H1 (cell line): ENCODE measurements around the gene STAC2. TPM values are rescaled to one million over a fixed set of nuclear protein-coding genes. Genes with fewer than 3 reads are reported as not detected.

Experiments
- CTCF ChIA-PET: fragments of 300-600 bp; sonication (Branson Sonifier 250); formaldehyde crosslinking; loops from one replicate; lab custom pipeline; 2021; ENCODE audit not compliant: partially characterized antibody; lab: Charles Lee
- POLR2A ChIA-PET: fragments of 300-600 bp; sonication (Branson Sonifier 250); formaldehyde crosslinking; loops from one replicate; lab custom pipeline; 2021; ENCODE audit warnings: inconsistent platforms; ENCODE audit not compliant: partially characterized antibody; lab: Charles Lee
- DNase-seq, 2 experiments: peaks; one replicate each; pipeline versions ENCODE4 v3.0.0 to v3.0.0-alpha.2; 2010 to 2022; ENCODE audit warnings: low spot score in 2 of 2, low read depth in 1 of 2, mixed read lengths in 1 of 2
- FAIRE-seq: peaks from 2 replicates; lab custom pipeline; 2011; peaks lifted over from hg19 to GRCh38; lab: Jason Lieb, UNC
- H2AFZ ChIP-seq: 2 replicates; pipeline ENCODE4 v1.8.1; 2012; ENCODE audit warnings: low read length, inconsistent platforms
- H2AK5ac ChIP-seq: 2 replicates; pipeline ENCODE4 v1.6.1; 2013; ENCODE audit warnings: low read depth, low read length
- H2BK120ac ChIP-seq: replicated peaks from 2 replicates; pipeline ENCODE3; 2013; ENCODE audit warnings: low read depth, low read length, inconsistent platforms
- H2BK12ac ChIP-seq: 2 replicates; pipeline ENCODE4 v1.6.1; 2013; ENCODE audit warnings: low read depth, low read length
- H2BK15ac ChIP-seq: 2 replicates; pipeline ENCODE4 v1.6.1; 2013; ENCODE audit warnings: low read length
- H2BK20ac ChIP-seq: 2 replicates; pipeline ENCODE4 v1.6.1; 2013; ENCODE audit warnings: low read length
- H2BK5ac ChIP-seq: 2 replicates; pipeline ENCODE4 v1.6.1; 2013; ENCODE audit warnings: low read depth, low read length
- H3K14ac ChIP-seq: 2 replicates; pipeline ENCODE4 v1.6.1; 2013; ENCODE audit warnings: inconsistent platforms; ENCODE audit not compliant: insufficient read length
- H3K18ac ChIP-seq: 2 replicates; pipeline ENCODE4 v1.6.1; 2013; ENCODE audit warnings: low read length; ENCODE audit errors: extremely low read depth
- H3K23ac ChIP-seq: 2 replicates; pipeline ENCODE4 v1.6.1; 2013; ENCODE audit warnings: inconsistent platforms; ENCODE audit not compliant: insufficient read length
- H3K23me2 ChIP-seq: 2 replicates; pipeline ENCODE4 v1.6.1; 2013; ENCODE audit warnings: low read depth, low read length
- H3K27ac ChIP-seq: 2 replicates; pipeline ENCODE4 v1.6.1; 2011; ENCODE audit warnings: low read depth, low read length, inconsistent platforms
- H3K27me3 ChIP-seq, 4 experiments: replicated peaks in 1 of 4; 1 replicate in 1 of 4; 2 replicates in 3 of 4; pipeline versions ENCODE4 v1.6.1 to v1.8.1; 2011 to 2013; ENCODE audit warnings: low read length in 3 of 4, mild to moderate bottlenecking in 3 of 4, inconsistent platforms in 2 of 4, mixed read lengths in 2 of 4, moderate library complexity in 1 of 4; ENCODE audit not compliant: control insufficient read depth in 3 of 4, insufficient read depth in 3 of 4; ENCODE audit errors: extremely low read depth in 1 of 4
- H3K36me3 ChIP-seq, 4 experiments: 2 replicates each; pipeline versions ENCODE4 v1.6.1 to v1.8.1; 2011 to 2013; ENCODE audit warnings: mild to moderate bottlenecking in 4 of 4, low read length in 3 of 4, moderate library complexity in 2 of 4, control low read depth in 1 of 4, inconsistent platforms in 1 of 4; ENCODE audit not compliant: insufficient read depth in 4 of 4, control insufficient read depth in 2 of 4
- H3K4ac ChIP-seq: replicated peaks from 2 replicates; pipeline ENCODE3; 2013; ENCODE audit warnings: low read length, low read depth, mixed read lengths, inconsistent platforms; ENCODE audit not compliant: insufficient read length
- H3K4me1 ChIP-seq, 4 experiments: replicated peaks in 1 of 4; 1 replicate in 1 of 4; 2 replicates in 3 of 4; pipeline versions ENCODE4 v1.6.1 to v1.8.1; 2011 to 2013; ENCODE audit warnings: low read length in 3 of 4, inconsistent platforms in 2 of 4, mixed read lengths in 1 of 4; ENCODE audit not compliant: insufficient read depth in 4 of 4, control insufficient read depth in 3 of 4
- H3K4me2 ChIP-seq, 2 experiments: 2 replicates each; pipeline versions ENCODE4 v1.6.1 to v1.8.1; 2011 to 2013; ENCODE audit warnings: low read depth in 2 of 2, low read length in 2 of 2, control low read depth in 1 of 2, inconsistent platforms in 1 of 2, mild to moderate bottlenecking in 1 of 2; ENCODE audit not compliant: insufficient read depth in 1 of 2
- H3K4me3 ChIP-seq, 4 experiments: fragments of 200-600, 300-600 bp in 1 of 4; sonication (generic), shearing (Covaris generic), sonication (Bioruptor Twin) in 1 of 4; 2 replicates each; pipeline versions ENCODE4 v1.5.1 to v1.8.1; 2011 to 2016; ENCODE audit warnings: low read length in 4 of 4, low read depth in 3 of 4, control low read depth in 2 of 4, inconsistent platforms in 2 of 4, mild to moderate bottlenecking in 2 of 4, mixed read lengths in 1 of 4, moderate library complexity in 1 of 4; ENCODE audit not compliant: insufficient read depth in 2 of 4; ENCODE audit errors: extremely low read depth in 1 of 4
- H3K56ac ChIP-seq: replicated peaks from 2 replicates; pipeline ENCODE3; 2013; ENCODE audit warnings: low read depth, mild to moderate bottlenecking, mixed read lengths, low read length, inconsistent platforms; ENCODE audit not compliant: insufficient read length
- H3K79me1 ChIP-seq: 2 replicates; pipeline ENCODE4 v1.6.1; 2013; ENCODE audit warnings: low read depth, low read length, control low read depth
- H3K79me2 ChIP-seq, 2 experiments: 2 replicates each; pipeline versions ENCODE4 v1.6.1 to v1.8.1; 2012 to 2013; ENCODE audit warnings: low read length in 2 of 2, mild to moderate bottlenecking in 2 of 2, inconsistent platforms in 1 of 2; ENCODE audit not compliant: insufficient read depth in 2 of 2, control insufficient read depth in 1 of 2
- H3K9ac ChIP-seq, 4 experiments: replicated peaks in 1 of 4; 1 replicate in 1 of 4; 2 replicates in 3 of 4; pipeline versions ENCODE4 v1.6.1 to v1.8.1; 2011 to 2013; ENCODE audit warnings: low read depth in 3 of 4, low read length in 3 of 4, control low read depth in 2 of 4, mild to moderate bottlenecking in 2 of 4, moderate library complexity in 2 of 4, inconsistent platforms in 1 of 4; ENCODE audit errors: extremely low read depth in 1 of 4
- H3K9me3 ChIP-seq, 2 experiments: 2 replicates each; pipeline versions ENCODE4 v1.6.1 to v1.8.1; 2012 to 2013; ENCODE audit warnings: mild to moderate bottlenecking in 2 of 2, moderate library complexity in 2 of 2, control low read depth in 1 of 2, inconsistent platforms in 1 of 2, low read depth in 1 of 2, low read length in 1 of 2, mixed read lengths in 1 of 2; ENCODE audit not compliant: insufficient read depth in 2 of 2
- H4K20me1 ChIP-seq, 2 experiments: replicated peaks in 1 of 2; 2 replicates each; pipeline versions ENCODE3 to v1.8.1; 2011 to 2013; ENCODE audit warnings: inconsistent platforms in 2 of 2, low read length in 2 of 2, mild to moderate bottlenecking in 1 of 2; ENCODE audit not compliant: insufficient read depth in 2 of 2, control insufficient read depth in 1 of 2
- H4K5ac ChIP-seq: 2 replicates; pipeline ENCODE4 v1.6.1; 2013; ENCODE audit warnings: low read length, low read depth, mixed read lengths, inconsistent platforms; ENCODE audit not compliant: insufficient read length
- H4K8ac ChIP-seq: 2 replicates; pipeline ENCODE4 v1.8.0; 2013; ENCODE audit warnings: mild to moderate bottlenecking, moderate library complexity, low read length, inconsistent platforms; ENCODE audit not compliant: insufficient read depth; ENCODE audit errors: extremely low read depth
- H4K91ac ChIP-seq: replicated peaks from 2 replicates; pipeline ENCODE3; 2013; ENCODE audit warnings: low read length, mixed read lengths, inconsistent platforms; ENCODE audit not compliant: insufficient read length
- CBX8 ChIP-seq: fragments of 300-800, 300-1000 bp; sonication (generic); IDR thresholded peaks from 2 replicates; pipeline ENCODE4 v1.7.1; 2016; ENCODE audit warnings: low read depth, low read length, borderline replicate concordance
- CEBPB ChIP-seq: IDR thresholded peaks from 2 replicates; pipeline ENCODE4 v1.6.1; 2012; ENCODE audit warnings: low read depth, low read length
- CHD1 ChIP-seq: IDR thresholded peaks from 2 replicates; pipeline ENCODE4 v1.6.1; 2012; ENCODE audit warnings: low read depth, low read length, improper control_type of control experiment
- EGR1 ChIP-seq: IDR thresholded peaks from 2 replicates; pipeline ENCODE4 v1.6.1; 2011; ENCODE audit warnings: low read depth, low read length, borderline replicate concordance
- GTF2F1 ChIP-seq: IDR thresholded peaks from 2 replicates; pipeline ENCODE4 v1.6.1; 2012; ENCODE audit warnings: low read depth, low read length, improper control_type of control experiment, borderline replicate concordance
- HDAC6 ChIP-seq: IDR thresholded peaks from one replicate; pipeline ENCODE4 v1.7.1; 2012; ENCODE audit warnings: low read depth, mild to moderate bottlenecking, inconsistent platforms, low read length, moderate library complexity
- NANOG ChIP-seq: IDR thresholded peaks from 2 replicates; pipeline ENCODE4 v1.6.1; 2011; ENCODE audit warnings: low read length, low read depth, mild to moderate bottlenecking, inconsistent platforms; ENCODE audit not compliant: insufficient read depth, poor library complexity, severe bottlenecking
- POLR2AphosphoS5 ChIP-seq: IDR thresholded peaks from 2 replicates; pipeline ENCODE4 v1.6.1; 2011; ENCODE audit warnings: low read depth, low read length
- RNF2 ChIP-seq: fragments of 200-900, 300-1000 bp; sonication (generic); IDR thresholded peaks from 2 replicates; pipeline ENCODE4 v1.7.1; 2016; ENCODE audit warnings: borderline replicate concordance, low read depth, mild to moderate bottlenecking, antibody characterized with exemption, low read length; ENCODE audit not compliant: poor library complexity, severe bottlenecking; ENCODE audit errors: missing control alignments
- SAP30 ChIP-seq: fragments of 300-600 bp; sonication (generic); IDR thresholded peaks from 2 replicates; pipeline ENCODE4 v1.7.1; 2012; ENCODE audit warnings: low read length, moderate library complexity, mild to moderate bottlenecking, inconsistent platforms; ENCODE audit not compliant: insufficient read depth, insufficient replicate concordance
- TCF12 ChIP-seq: IDR thresholded peaks from 2 replicates; pipeline ENCODE4 v1.6.1; 2011; ENCODE audit warnings: low read depth, mild to moderate bottlenecking, low read length
- ZNF274 ChIP-seq: IDR thresholded peaks from 2 replicates; pipeline ENCODE4 v1.7.0; 2012; ENCODE audit warnings: low read length, borderline replicate concordance; ENCODE audit errors: extremely low read depth
- WGBS, 2 experiments: shearing (Covaris generic) in 1 of 2; methylation state at CpG; one replicate each; pipeline versions ENCODE4 v1.1.6 to v1.1.7; 2013 to 2015; ENCODE audit warnings: low lambda C conversion rate in 2 of 2, mixed read lengths in 2 of 2, inconsistent platforms in 1 of 2, low coverage in 1 of 2, missing lambda C conversion rate in 1 of 2; ENCODE audit not compliant: insufficient replicate concordance in 2 of 2, insufficient coverage in 1 of 2, insufficient read length in 1 of 2; ENCODE audit errors: extremely low coverage in 1 of 2, missing lambda C conversion rate in 1 of 2; 5-methylcytosine and 5-hydroxymethylcytosine counted together
- polyA plus RNA-seq, 7 experiments: library from polyadenylated mRNA; depleted of rRNA in 3 of 7; stranded (reverse) in 5 of 7; unstranded in 2 of 7; fragments of >200 nt in 5 of 7; fragments of 200-250 nt in 2 of 7; gene quantifications; 1 replicate in 5 of 7; 2 replicates in 1 of 7; 4 replicates in 1 of 7; pipeline versions ENCODE4 v1.2.1 to v1.2.3, GENCODE V29; 2011 to 2013; ENCODE audit warnings: missing spikeins in 2 of 7, mixed read lengths in 2 of 7
- total RNA-seq: library from RNA; stranded (reverse); fragmentation: NEBNext Ultra II Directional; extraction: Animal tissue kit (Norgen Biotek cat#: 25700); gene quantifications from 2 replicates; pipeline ENCODE4 v1.2.1, GENCODE V29; 2021
- TF ChIP-seq, protein P1 (sequence below): IDR thresholded peaks from 2 replicates; pipeline ENCODE4 v1.6.1; 2012; ENCODE audit warnings: inconsistent platforms

STAC2 gene
- total and polyA plus RNA-seq, 2 of the 8 experiments (the other 6 are each of a cell fraction or from before 2014, with no cell fraction given) = 1.5 to 6.0 TPM

DNA sequence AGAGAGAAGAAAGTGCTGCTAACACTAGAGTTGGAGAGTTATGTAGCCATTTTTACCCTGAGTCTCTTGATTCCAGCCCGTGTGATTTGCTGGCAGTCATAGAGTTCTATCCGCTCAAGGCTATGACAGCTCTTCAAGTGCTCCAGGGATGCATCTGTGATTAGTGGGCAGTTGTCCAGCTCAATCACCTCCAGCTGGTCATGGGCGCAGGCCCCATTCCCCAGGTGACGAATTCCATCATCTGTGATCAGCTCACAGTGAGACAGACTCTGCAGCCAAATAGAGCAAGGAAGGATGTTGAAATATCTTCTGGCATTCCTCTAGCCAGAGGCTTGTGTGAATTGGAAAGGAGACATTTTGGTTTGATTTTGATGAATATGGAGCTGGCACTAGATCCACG lies 38.4 kb upstream of the STAC2 start:
- Histone ChIP-seq H4K91ac (no peak overlapping the region), H4K8ac (0 out of 2 replicates have a peak overlapping the region, but pooled peaks have one; percentile 11), H2BK15ac (no peak overlapping the region), H3K36me3 (peaks cover 0 to 15% (median 0%) of the 10 kb centered on the region in 4 experiments; a peak in 3 of 8 replicates), H3K56ac (no peak overlapping the region), H3K18ac (no peak overlapping the region), H3K23me2 (no peaks in the 10 kb centered on the region), H3K14ac (no peak overlapping the region), H3K4me3 (no peak overlapping the region), H3K27ac (no peak overlapping the region), H2BK120ac (no peak overlapping the region), H2BK5ac (no peak overlapping the region), H2AFZ (no peak overlapping the region), H3K79me2 (no peaks in the 10 kb centered on the region), H3K4me1 (peaks cover 0 to 2% (median 0%) of the 10 kb centered on the region in 4 experiments; a peak in 2 of 7 replicates), H3K9ac (no peak overlapping the region), H3K9me3 (no peaks in the 10 kb centered on the region), H3K4ac (no peak overlapping the region), H3K4me2 (no peak overlapping the region), H2BK12ac (no peak overlapping the region), H3K27me3 (no peaks in the 10 kb centered on the region), H4K20me1 (no peaks in the 10 kb centered on the region), H4K5ac (no peak overlapping the region), H2BK20ac (no peak overlapping the region), H3K79me1 (no peaks in the 10 kb centered on the region), H3K23ac (no peak overlapping the region), H2AK5ac (no peak overlapping the region)
- FAIRE-seq (no peak), DNase-seq (no peak)
- ChIA-PET CTCF (interaction anchor here (0.6 to 2.5 kb wide), 5 partner anchors 9 to 188 kb away, joined by 3 to 13 read pairs (median 4); no protein-coding TSS in a partner anchor), POLR2A (no interaction called here)
- WGBS, 2 experiments = 94% methylated on average over 5 of the region's 5 CpGs; no CpG with 5 or more reads in 1 of the 2 experiments
- no peak for TF ChIP-seq CHD1
- TF ChIP-seq CEBPB = no peak
- TF ChIP-seq ZNF274 = no peak
- no peak for TF ChIP-seq HDAC6
- no peak for TF ChIP-seq NANOG
- TF ChIP-seq SAP30 = no peak
- no peak for TF ChIP-seq CBX8
- TF ChIP-seq POLR2AphosphoS5 = no peak
- no peak for TF ChIP-seq TCF12
- TF ChIP-seq RNF2 = no peak
- no peak for TF ChIP-seq EGR1
- TF ChIP-seq, protein P1, sequence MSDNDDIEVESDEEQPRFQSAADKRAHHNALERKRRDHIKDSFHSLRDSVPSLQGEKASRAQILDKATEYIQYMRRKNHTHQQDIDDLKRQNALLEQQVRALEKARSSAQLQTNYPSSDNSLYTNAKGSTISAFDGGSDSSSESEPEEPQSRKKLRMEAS = no peak
- TF ChIP-seq GTF2F1 = no peak
